KOPT-K1 (cell line): ENCODE data around the gene SENP6.
"Not testable (repeated sequence)": the region's sequence is repeated elsewhere in the genome, so short reads cannot be mapped to it uniquely, and the experiment has no call there.

ENCODE experiments used
- H3K27ac ChIP-seq: fragments of 200-600 bp; sonication (generic); 2 replicates; pipeline ENCODE4 v1.5.1; 2016; ENCODE audit warnings: antibody characterized with exemption, mild to moderate bottlenecking, low read depth, low read length; ENCODE audit not compliant: poor library complexity, severe bottlenecking
- H3K36me3 ChIP-seq: fragments of 200-600 bp; sonication (generic); 2 replicates; pipeline ENCODE4 v1.5.1; 2017; ENCODE audit warnings: antibody characterized with exemption, mild to moderate bottlenecking, low read length, moderate library complexity; ENCODE audit not compliant: insufficient read depth
- H3K9me3 ChIP-seq: fragments of 200-600 bp; sonication (generic); 2 replicates; pipeline ENCODE4 v1.5.1; 2017; ENCODE audit warnings: antibody characterized with exemption, low read length, mild to moderate bottlenecking; ENCODE audit not compliant: insufficient read depth, poor library complexity, severe bottlenecking

SENP6 gene

DNA sequence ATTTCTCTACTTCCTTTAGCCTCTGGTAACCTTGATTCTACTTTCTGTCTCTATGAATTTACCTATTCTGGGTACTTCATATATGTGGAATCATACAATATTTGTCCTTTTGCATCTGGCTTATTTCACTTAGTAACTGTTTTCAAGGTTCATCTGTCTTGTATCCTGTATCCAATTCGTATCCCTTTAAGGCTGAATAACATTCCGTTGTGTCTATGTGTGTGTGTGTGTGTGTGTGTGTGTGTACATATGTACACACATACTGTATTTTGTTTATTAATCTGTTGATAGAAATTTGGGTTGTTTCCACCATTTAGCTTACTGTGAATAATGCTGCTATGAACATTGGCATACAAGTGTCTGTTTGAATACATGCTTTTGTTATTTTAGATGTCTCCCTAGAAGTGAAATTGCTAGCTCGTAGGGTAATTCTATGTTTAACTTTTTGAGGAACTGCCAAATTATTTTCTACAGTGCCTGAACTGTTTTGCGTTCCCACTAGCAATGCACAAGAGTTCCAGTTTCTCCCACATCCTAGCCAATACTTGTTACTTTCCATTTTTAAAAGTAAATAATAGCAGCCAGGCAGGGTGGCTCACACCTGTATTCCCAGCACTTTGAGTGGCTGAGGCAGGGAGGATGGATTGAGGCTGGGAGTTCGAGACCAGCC is 17.7 kb downstream of the SENP6 start:
- H3K9me3 ChIP-seq = peaks cover 17% of the 10 kb centered on the region
- H3K27ac ChIP-seq = no peak overlapping the region
- peaks cover 30% of the 10 kb centered on the region for H3K36me3 ChIP-seq

DNA sequence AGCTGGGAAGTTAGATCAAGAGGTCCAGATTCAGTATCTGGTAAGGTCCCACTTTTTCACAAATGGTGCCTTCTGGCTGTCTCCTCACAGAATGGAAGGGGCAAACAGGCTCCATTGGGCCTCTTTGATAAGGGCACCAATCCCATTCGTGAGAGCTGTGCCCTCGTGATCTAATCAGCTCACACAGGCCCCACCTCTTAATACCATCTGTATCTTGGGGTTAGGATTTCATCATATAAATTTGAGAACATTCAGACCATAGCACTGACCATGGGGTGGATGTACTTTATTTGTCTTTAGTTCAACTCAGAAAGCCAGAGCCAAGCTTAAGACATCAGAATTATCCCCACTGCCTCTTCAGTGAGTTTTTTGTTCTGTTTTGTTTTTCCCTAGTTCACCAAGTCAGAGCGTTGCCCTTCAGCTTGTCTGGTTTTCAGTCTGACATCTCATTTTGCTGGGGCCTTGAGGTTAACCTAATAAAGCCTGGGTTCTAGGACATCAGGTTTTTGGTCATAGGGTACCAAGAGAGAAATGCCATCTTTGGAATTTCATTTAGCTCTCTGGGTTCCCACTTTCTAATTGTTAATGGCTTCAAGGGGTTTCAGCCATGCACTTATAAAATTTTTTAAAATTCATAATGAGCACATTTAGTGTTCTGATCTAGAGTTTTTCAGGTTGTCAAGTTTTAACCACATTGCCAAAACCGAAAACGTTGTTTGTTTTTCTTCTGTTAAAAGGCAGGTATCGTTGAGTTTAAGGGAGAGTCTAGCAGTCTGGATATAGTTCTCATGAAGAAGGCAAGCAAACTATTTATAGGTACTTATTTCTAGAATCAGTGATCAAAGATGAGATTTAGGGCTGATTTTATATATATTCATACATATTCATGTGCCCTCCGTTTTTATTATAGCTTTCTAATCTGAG is 19.0 kb downstream of the SENP6 start:
- Histone ChIP-seq H3K36me3 (peaks cover 43% of the 10 kb centered on the region), H3K27ac (no peak overlapping the region), H3K9me3 (peaks cover 17% of the 10 kb centered on the region)

DNA sequence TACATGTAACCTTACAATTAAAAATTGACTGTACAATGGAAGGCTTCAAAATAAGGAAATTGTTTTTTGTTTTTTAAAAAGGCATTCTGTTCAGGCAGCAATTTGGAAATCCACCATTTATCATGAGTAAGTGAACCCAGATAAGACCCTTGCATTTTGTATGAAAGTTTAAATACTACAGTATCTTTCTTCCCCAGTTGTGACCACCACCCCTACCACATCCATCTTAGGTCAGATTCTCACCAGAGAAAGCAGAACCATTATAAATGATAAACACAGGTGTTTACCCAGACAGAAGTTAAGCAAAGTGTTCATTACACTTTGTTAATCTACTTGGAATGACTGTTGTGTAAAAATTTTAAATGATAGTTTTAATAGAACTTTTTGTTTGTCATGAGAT is 20.2 kb downstream of the SENP6 start:
- Histone ChIP-seq H3K36me3 (peaks cover 50% of the 10 kb centered on the region), H3K27ac (no peak overlapping the region), H3K9me3 (peaks cover 17% of the 10 kb centered on the region)

DNA sequence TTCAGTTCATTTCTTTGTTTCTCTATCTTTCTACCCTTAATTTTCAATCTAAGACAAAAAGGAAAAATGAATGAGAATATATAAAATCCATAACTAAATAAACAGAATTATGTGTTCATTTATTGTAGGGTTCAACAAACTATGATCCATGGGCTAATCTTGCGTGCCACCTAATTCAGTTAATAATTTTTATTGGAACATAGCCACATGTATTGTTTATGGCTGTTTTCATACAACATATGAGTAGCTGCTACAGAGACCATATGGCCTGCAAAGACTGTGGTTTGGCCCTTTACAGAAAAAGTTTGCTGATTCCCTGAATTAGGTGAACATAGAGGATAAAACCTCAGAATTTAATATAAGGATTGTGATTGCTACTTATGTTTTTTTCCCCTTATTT is 21.8 kb downstream of the SENP6 start:
- Histone ChIP-seq H3K36me3 (peaks cover 54% of the 10 kb centered on the region), H3K27ac (no peak overlapping the region), H3K9me3 (peaks cover 4% of the 10 kb centered on the region)

DNA sequence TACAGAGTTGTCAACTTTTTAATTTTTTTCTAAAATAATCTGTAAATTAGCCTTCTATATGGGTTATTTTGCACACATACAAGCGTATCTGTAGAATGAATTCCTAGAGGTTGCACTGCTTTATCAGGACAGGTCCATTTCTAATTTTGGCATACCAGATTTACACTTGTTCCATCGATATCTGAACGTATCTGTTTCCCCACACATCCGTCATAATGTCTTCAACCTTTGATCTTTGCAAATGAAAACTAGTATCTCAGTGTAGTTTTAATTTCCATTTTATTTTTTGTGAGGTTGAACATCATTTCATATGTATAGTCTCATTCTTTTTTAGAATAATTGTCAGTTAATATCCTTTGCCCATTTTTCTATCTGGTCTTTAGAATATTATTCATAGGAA is 22.7 kb downstream of the SENP6 start:
- peaks cover 61% of the 10 kb centered on the region for H3K36me3 ChIP-seq
- no peaks in the 10 kb centered on the region for H3K9me3 ChIP-seq
- H3K27ac ChIP-seq = no peak overlapping the region

DNA sequence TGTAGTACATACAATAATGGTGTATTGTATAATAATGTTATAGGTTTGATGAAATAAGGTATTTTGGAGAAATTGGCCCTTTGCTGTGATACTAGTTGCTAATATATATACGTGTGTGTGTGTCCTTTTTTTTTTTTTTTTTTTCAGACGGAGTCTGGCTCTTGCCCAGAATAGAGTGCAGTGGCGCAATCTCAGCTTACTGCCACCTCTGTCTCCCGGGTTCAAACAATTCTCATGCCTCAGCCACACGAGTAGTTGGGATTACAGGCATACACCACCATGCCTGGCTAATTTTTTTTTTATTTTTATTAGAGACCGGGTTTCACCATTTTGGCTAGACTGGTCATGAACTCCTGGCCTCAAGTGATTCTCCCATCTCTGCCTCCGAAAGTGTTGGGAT is 23.3 kb downstream of the SENP6 start:
- H3K36me3 ChIP-seq = peaks cover 65% of the 10 kb centered on the region
- H3K27ac ChIP-seq = no peak overlapping the region
- H3K9me3 ChIP-seq = no peaks in the 10 kb centered on the region

DNA sequence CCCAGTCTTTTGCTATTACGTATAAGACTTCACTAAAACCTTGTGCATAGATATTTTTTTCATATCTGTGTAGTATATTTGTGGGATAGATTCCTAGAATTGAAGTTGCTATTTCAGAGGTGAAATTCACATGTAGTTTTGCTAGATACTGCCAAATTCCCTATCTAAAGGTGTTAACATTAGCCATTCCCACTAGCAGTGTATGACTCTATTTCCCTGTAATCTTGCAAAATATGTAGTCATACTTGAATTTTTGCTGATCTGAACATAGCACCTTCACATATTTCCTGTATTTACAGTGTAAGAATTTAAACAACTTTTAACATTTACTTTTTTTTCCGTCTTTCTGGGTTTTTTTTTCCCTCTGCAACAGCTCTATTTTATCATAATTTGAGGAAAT is 24.9 kb downstream of the SENP6 start:
- H3K36me3 ChIP-seq = peaks cover 77% of the 10 kb centered on the region
- H3K27ac ChIP-seq = no peak overlapping the region
- H3K9me3 ChIP-seq = no peaks in the 10 kb centered on the region

DNA sequence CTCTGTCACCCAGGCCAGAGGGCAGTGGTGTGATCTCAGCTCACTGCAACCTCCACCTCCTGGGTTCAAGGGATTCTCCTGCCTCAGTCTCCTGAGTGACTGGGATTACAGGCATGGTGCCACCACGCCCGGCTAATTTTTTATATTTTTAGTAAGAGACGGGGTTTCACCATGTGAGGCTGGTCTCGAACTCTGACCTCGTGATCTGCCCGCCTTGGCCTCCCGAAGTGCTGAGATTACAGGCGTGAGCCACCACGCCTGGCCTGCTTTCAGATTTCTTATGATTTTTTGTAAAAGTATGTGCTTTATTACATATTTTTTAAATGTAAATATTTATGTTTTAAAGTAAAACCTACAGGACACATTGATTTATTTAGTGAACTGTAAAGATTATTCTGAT is 26.0 kb downstream of the SENP6 start:
- H3K27ac ChIP-seq, H3K9me3 ChIP-seq: not testable (repeated sequence)
- H3K36me3 ChIP-seq = peaks cover 80% of the 10 kb centered on the region

DNA sequence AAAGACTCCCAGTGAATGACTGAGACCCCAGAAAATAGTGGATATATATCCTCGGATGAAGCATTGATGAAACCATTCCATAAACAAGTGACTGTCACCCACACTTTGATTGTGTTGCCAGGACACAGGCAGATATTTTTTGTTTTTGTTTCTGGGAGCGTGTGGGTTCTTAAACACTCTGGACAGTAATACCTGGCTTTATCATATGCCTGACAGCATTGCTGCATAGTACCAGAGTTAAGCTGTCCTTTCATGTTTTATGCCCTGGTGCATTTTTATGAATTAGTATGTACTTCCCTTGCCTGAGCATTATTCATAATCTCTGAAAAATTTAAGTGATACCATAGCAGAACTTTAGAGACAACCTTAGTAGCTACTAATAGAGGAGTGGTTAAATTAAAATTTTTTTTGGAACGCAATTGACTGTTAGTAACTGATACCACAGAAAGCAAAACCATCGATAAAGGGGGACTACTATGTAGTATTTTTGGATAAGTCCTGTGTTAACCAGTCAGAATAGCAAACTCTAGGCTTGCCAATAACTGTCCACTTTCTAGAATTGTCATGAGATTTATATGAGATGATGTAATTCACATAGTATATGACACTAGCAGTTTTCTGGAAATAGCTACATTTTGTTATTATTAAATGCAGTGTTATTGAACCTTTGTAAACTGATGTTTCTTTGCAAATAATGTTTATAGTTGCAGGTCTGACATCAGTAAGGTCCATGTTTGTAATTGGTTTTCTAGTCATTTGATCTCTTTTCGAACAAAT is 30.4 kb downstream of the SENP6 start:
- no peaks in the 10 kb centered on the region for H3K9me3 ChIP-seq
- no peak overlapping the region for H3K27ac ChIP-seq
- H3K36me3 ChIP-seq = peaks cover 88% of the 10 kb centered on the region

DNA sequence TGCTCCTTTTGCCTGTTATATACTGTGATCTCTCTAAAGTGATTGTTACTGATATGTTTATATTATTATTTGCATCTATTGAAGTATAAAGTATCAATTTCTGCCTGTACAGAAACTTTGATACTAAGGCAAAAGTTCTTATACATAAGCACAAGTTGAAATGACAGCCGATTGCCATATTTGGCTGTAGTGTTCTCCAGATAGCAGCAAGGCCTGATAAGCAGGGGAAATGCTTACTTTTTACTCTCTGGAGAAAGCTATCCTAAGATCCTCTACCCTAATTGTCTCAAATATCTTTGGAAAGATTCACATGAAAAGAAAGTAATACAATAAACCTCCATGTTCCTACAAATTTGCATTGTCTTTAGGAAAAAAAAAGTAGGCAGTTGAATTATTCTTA is 31.4 kb downstream of the SENP6 start:
- H3K9me3 ChIP-seq = no peaks in the 10 kb centered on the region
- H3K27ac ChIP-seq = no peak overlapping the region
- H3K36me3 ChIP-seq = peaks cover 88% of the 10 kb centered on the region

DNA sequence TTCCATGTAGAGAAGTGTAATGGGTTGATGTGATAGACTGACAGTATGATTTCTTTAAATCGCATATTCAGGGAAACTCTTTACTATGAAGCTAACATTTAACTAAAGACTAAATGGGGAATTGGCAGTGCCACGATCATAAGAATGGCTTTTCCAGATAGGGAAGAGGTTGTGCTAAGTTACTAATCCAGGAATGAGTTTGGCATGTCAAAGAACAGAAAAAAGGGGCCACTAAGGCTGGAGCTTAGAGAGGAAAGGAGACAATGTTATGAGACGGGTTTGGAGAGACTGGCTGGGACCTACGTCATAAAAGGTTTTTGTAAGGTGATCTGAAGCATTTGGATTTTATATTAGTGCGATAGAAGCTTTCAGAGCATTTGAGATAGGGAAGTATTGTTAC is 40.6 kb downstream of the SENP6 start:
- no peak overlapping the region for H3K27ac ChIP-seq
- peaks cover 72% of the 10 kb centered on the region for H3K36me3 ChIP-seq

DNA sequence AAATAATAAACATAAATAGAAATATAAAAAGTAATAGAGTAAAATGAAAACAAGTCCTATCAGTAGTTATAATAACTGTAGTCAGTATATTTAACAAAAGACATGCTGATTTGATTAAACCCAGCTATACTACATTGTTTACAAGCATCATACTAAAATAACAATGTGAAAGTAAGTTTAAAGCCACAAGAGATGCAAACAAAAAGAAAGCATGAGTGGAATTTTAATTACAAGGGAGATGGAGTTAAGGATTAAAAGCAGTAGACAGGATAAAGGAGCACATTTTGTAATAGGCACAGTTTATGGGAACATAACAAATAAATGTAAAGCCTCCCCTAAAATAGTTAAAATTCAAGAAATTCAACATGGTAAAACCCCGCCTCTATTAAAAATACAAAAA is 41.5 kb downstream of the SENP6 start:
- H3K9me3 ChIP-seq = no peaks in the 10 kb centered on the region
- H3K27ac ChIP-seq = no peak overlapping the region
- H3K36me3 ChIP-seq = peaks cover 71% of the 10 kb centered on the region

More for the DNA sequence above, 40.6 kb downstream of the SENP6 start:
- H3K9me3 ChIP-seq = no peaks in the 10 kb centered on the region

DNA sequence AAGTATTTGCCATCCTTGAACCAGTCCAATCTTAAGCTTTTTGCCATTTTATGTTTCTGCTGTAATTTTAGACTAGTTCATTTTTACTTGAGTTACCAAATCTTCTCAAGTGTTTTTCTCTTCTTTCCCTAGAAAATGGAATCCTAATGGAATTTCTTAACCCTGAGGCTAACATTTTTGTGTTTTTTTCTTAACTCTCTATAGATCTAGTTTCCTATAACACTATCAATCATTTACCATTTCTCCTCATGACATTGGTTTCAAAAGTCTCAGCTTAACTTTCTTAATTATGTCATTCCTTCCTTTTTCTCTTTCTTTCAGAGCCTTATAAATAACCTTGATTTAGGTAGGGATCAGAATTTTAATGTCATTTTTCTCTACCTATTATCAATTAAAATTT is 54.8 kb downstream of the SENP6 start:
- Histone ChIP-seq H3K27ac (no peak overlapping the region), H3K36me3 (peaks cover 89% of the 10 kb centered on the region), H3K9me3 (no peaks in the 10 kb centered on the region)

DNA sequence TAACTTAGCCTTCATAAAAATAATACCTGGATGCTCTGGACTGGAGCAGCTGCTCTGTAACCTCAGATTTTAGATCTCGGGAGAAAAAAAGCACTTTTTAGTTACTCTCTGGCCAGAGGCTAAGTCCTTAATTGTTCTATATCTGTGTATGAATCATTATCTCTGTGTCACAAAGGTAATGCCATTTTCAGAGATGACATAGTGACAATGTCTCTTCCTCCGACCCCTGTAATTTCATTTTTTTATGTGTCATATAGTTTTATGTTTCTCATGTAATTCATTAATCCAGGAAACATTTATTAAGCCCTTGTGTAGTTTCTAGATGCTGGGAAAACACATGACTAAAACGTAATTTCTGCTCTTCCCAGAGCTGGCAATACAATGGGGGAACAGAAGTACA is 55.6 kb downstream of the SENP6 start:
- H3K27ac ChIP-seq = no peak overlapping the region
- no peaks in the 10 kb centered on the region for H3K9me3 ChIP-seq
- H3K36me3 ChIP-seq = peaks cover 90% of the 10 kb centered on the region

DNA sequence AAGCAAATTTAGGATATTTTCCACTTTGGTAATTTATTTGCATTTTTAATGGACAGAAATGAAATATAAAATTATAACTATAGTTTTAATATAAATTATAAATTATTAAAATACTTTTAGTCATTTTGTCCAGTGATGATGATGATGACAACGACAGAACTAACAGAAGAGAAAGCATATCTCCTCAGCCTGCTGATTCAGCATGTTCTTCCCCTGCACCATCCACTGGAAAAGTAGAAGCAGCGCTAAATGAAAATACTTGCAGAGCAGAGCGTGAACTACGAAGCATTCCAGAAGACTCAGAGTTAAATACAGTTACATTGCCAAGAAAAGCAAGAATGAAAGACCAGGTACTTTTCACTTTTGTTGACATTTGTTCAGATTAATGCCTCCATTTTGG is 64.9 kb downstream of the SENP6 start:
- Histone ChIP-seq H3K36me3 (peaks cover 90% of the 10 kb centered on the region), H3K9me3 (no peaks in the 10 kb centered on the region), H3K27ac (no peak overlapping the region)
